Breast epithelium (tissue), 3 donors: Measurements from ENCODE around the gene PHAF1.

Experiments
- CTCF ChIP-seq, 3 donors: fragments of 450-650 bp; IDR thresholded peaks; one replicate each; pipeline ENCODE4 v1.5.1; 2016 to 2017; ENCODE audit warnings: antibody characterized with exemption in 3 of 3, mild to moderate bottlenecking in 3 of 3, moderate library complexity in 3 of 3
- POLR2A ChIP-seq: fragments of 450-650 bp; IDR thresholded peaks from one replicate; pipeline ENCODE4 v1.6.1; 2016; ENCODE audit warnings: antibody characterized with exemption, mild to moderate bottlenecking, moderate library complexity
- POLR2AphosphoS5 ChIP-seq, 3 donors: sonication (generic); formaldehyde crosslinking; IDR thresholded peaks; one replicate each; pipeline ENCODE4 v1.6.1; 2017; ENCODE audit warnings: antibody characterized with exemption in 3 of 3

- TF ChIP-seq POLR2AphosphoS5 (IDR thresholded peaks at IDR 0.05) (no peak), CTCF (IDR thresholded peaks at IDR 0.05) (no peak), POLR2A (no peak)
Observed at GRCh38 chr16:67166110-67166547, 56.4 kb downstream of the PHAF1 start.
